ENCODE measurements around the gene RANBP3. TPM values are rescaled to one million over a fixed set of nuclear protein-coding genes. Genes with fewer than 3 reads are reported as not detected.

The RANBP3 gene
- total RNA-seq, 1 experiment from 2014 or later = 44.1 TPM

GRCh38 chr19:5968431-5969373 is 9.2 kb downstream of the RANBP3 start:
- no peak overlapping the region for H2AFZ ChIP-seq
- no peaks in the 10 kb centered on the region for H3K4me1 ChIP-seq (replicated peaks; ENCODE audit: insufficient read depth)
- DNase-seq = no peak
- peaks cover 35% of the 10 kb centered on the region for H4K20me1 ChIP-seq (ENCODE audit: insufficient read depth)
- no peaks in the 10 kb centered on the region for H3K9me2 ChIP-seq (ENCODE audit: insufficient read depth)
- H3K4me3 ChIP-seq = no peak overlapping the region
- H3K27me3 ChIP-seq (ENCODE audit: insufficient read depth, low read depth) = no peaks in the 10 kb centered on the region
- no TSS peak for BruUV-seq (replicated peaks)
- H3F3A ChIP-seq (ENCODE audit: insufficient read depth, low read depth) = no peaks in the 10 kb centered on the region
- H3K79me2 ChIP-seq (ENCODE audit: low read depth) = peaks cover 90% of the 10 kb centered on the region
- ChIA-PET CTCF (interaction anchor here (1.5 kb wide), 1 partner anchor 65 kb away, joined by 10 read pairs; the partner anchor contains the start of gene NDUFA11), POLR2A (ENCODE audit: unreplicated experiment) (no interaction called here)
- H3K36me3 ChIP-seq (ENCODE audit: low read depth) = no peaks in the 10 kb centered on the region
- intact Hi-C loops (cut with micrococcal nuclease; ENCODE audit: unreplicated experiment) = no loop called here
- no peaks in the 10 kb centered on the region for H3K9me3 ChIP-seq (ENCODE audit: insufficient read depth, low read depth)
- TF ChIP-seq EZH2 (IDR thresholded peaks at IDR 0.05; ENCODE audit: low read depth) (no peak), CTCF (conservative IDR thresholded peaks at IDR 0.05) (no peak)
- no peak overlapping the region for H3K27ac ChIP-seq
- H3K4me2 ChIP-seq = no peak overlapping the region

DNA sequence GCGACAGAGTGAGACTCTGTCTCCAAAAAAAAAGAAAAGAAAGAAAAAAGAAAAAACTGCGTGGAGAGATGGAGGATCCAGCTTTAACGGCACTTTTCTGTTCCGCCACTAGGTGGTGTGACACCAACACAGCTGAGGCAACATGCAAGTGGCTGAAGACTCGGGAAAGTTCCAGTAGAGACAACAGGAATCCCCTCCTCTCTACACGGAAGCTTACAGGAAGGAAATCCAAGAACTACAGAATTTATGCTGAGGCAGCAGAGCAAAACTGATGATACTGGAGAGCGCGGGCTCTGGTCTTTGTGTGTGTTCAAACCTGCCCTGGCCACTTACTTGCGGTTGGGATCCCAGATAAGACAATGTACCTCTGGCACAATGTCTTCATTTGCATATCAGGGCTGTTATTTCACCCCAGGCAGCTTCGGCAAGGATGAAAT is 9.9 kb downstream of the RANBP3 start:
- Histone ChIP-seq H3K4me2 (no peak overlapping the region), H3K27me3 (ENCODE audit: insufficient read depth, low read depth) (no peaks in the 10 kb centered on the region), H3K36me3 (ENCODE audit: low read depth) (no peaks in the 10 kb centered on the region), H3K27ac (no peak overlapping the region), H3F3A (ENCODE audit: insufficient read depth, low read depth) (no peaks in the 10 kb centered on the region), H3K9me2 (ENCODE audit: insufficient read depth) (no peaks in the 10 kb centered on the region), H4K20me1 (ENCODE audit: insufficient read depth) (peaks cover 31% of the 10 kb centered on the region), H3K79me2 (ENCODE audit: low read depth) (peaks cover 90% of the 10 kb centered on the region), H3K9me3 (ENCODE audit: insufficient read depth, low read depth) (no peaks in the 10 kb centered on the region), H2AFZ (no peak overlapping the region), H3K4me1 (replicated peaks; ENCODE audit: insufficient read depth) (no peaks in the 10 kb centered on the region), H3K4me3 (no peak overlapping the region)
- ChIA-PET POLR2A (ENCODE audit: unreplicated experiment) (interaction anchor here (0.6 kb wide), 1 partner anchor 18 kb away, joined by 3 read pairs; no protein-coding TSS in a partner anchor), CTCF (interaction anchor here (1.2 to 1.5 kb wide), 2 partner anchors 54 to 64 kb away, joined by 3 to 10 read pairs; partner anchors contain the start of gene NDUFA11)
- no TSS peak for BruUV-seq (replicated peaks)
- TF ChIP-seq EZH2 (IDR thresholded peaks at IDR 0.05; ENCODE audit: low read depth) (no peak), CTCF (conservative IDR thresholded peaks at IDR 0.05) (peak; percentile 79)
- peak in 1 of 2 experiments; percentile 46 for DNase-seq
- intact Hi-C loops (cut with micrococcal nuclease; ENCODE audit: unreplicated experiment) = no loop called here

DNA sequence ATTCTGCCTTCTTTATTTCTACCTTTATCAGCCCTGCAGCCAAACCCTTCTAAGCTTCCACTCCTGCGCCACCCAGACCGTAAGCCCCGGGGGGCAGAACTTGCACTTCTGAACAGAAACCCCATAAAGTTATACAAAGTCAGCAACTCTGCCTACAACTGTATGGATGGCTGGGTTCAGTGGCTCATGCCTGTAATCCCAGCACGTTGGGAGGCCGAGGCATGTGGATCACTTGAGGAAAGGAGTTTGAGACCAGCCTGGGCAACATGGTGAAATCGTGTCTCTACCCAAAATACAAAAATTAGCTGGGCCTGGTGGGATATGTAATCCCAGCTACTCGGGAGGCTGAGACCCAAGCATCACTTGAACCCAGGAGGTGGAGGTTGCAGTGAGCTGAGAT is 10.4 kb downstream of the RANBP3 start:
- DNase-seq = no peak
- Histone ChIP-seq H3K4me3 (no peak overlapping the region), H3K27ac (no peak overlapping the region), H3K9me3 (ENCODE audit: insufficient read depth, low read depth) (no peaks in the 10 kb centered on the region), H2AFZ (no peak overlapping the region), H3K4me1 (replicated peaks; ENCODE audit: insufficient read depth) (no peaks in the 10 kb centered on the region), H3K79me2 (ENCODE audit: low read depth) (peaks cover 90% of the 10 kb centered on the region), H3K27me3 (ENCODE audit: insufficient read depth, low read depth) (no peaks in the 10 kb centered on the region), H3K4me2 (no peak overlapping the region), H3K36me3 (ENCODE audit: low read depth) (no peaks in the 10 kb centered on the region), H4K20me1 (ENCODE audit: insufficient read depth) (peaks cover 31% of the 10 kb centered on the region), H3K9me2 (ENCODE audit: insufficient read depth) (no peaks in the 10 kb centered on the region), H3F3A (ENCODE audit: insufficient read depth, low read depth) (no peaks in the 10 kb centered on the region)
- ChIA-PET POLR2A (ENCODE audit: unreplicated experiment) (interaction anchor here (0.6 kb wide), 1 partner anchor 18 kb away, joined by 3 read pairs; no protein-coding TSS in a partner anchor), CTCF (interaction anchor here (1.2 to 1.5 kb wide), 2 partner anchors 55 to 64 kb away, joined by 3 to 10 read pairs; partner anchors contain the start of gene NDUFA11)
- TF ChIP-seq EZH2 (IDR thresholded peaks at IDR 0.05; ENCODE audit: low read depth) (no peak), CTCF (conservative IDR thresholded peaks at IDR 0.05) (no peak)
- BruUV-seq (replicated peaks) = no TSS peak
- intact Hi-C loops (cut with micrococcal nuclease; ENCODE audit: unreplicated experiment) = no loop called here

All from PC-9 (cell line).